Loucy (cell line): ENCODE data around the gene BST1.

ENCODE experiments used
- CTCF ChIP-seq: fragments of 200-600 bp; sonication (generic); conservative IDR thresholded peaks from 2 replicates; pipeline ENCODE4 v1.5.1; 2014; ENCODE audit warnings: mild to moderate bottlenecking, antibody characterized with exemption, low read length
- EZH2phosphoT487 ChIP-seq: fragments of 200-600 bp; IDR thresholded peaks from 2 replicates; pipeline ENCODE4 v1.6.1; 2018; ENCODE audit warnings: antibody characterized with exemption, mild to moderate bottlenecking, moderate library complexity, borderline replicate concordance

GRCh38 chr4:15706646-15707362 is 3.9 kb downstream of the BST1 start:
- TF ChIP-seq CTCF = no peak
- no peak for TF ChIP-seq EZH2phosphoT487
